T-cell (primary cell): Measurements from ENCODE around the gene EFNA4. TPM values are rescaled to one million over a fixed set of nuclear protein-coding genes. Genes with fewer than 3 reads are reported as not detected.
"Not testable (repeated sequence)": the region's sequence is repeated elsewhere in the genome, so short reads cannot be mapped to it uniquely, and the experiment has no call there.

Source experiments
- ATAC-seq, 4 experiments: fragments of 200-7000 bp in 3 of 4; fragments of 150-1000 bp in 1 of 4; cut with Tn5 transposase; replicated peaks in 1 of 4; 1 replicate in 3 of 4; 2 replicates in 1 of 4; pipeline ENCODE4 v1.10.0; 2021; ENCODE audit warnings: moderate library complexity in 3 of 4, mild to moderate bottlenecking in 2 of 4, moderate number of reproducible peaks in 1 of 4
- CTCF ChIA-PET, 2 donors: fragments of 300-600 bp; sonication (Branson Sonifier 250); formaldehyde crosslinking; loops; one replicate each; lab custom pipeline; 2022; ENCODE audit warnings: antibody characterized with exemption in 2 of 2; lab: Charles Lee
- POLR2A ChIA-PET, 2 donors: fragments of 300-600 bp; sonication (Branson Sonifier 250); formaldehyde crosslinking; loops; one replicate each; lab custom pipeline; 2022; ENCODE audit warnings: antibody characterized with exemption in 2 of 2; lab: Charles Lee
- DNase-seq, 35 experiments: peaks; one replicate each; pipeline versions ENCODE4 v3.0.0 to v3.0.0-alpha.2; 2013 to 2023
- H3K27ac ChIP-seq: one replicate; pipeline ENCODE4 v1.5.1; 2013; ENCODE audit warnings: low read length
- H3K27me3 ChIP-seq, 2 experiments: replicated peaks in 1 of 2; 1 replicate in 1 of 2; 2 replicates in 1 of 2; pipeline versions ENCODE4 v1.6.1 to v1.7.0; 2013; ENCODE audit warnings: low read length in 1 of 2, mixed read lengths in 1 of 2; ENCODE audit not compliant: control insufficient read depth in 2 of 2, insufficient read depth in 2 of 2; ENCODE audit errors: extremely low read depth in 1 of 2
- H3K36me3 ChIP-seq, 2 donors: 1 replicate in 1 of 2; 2 replicates in 1 of 2; pipeline versions ENCODE4 v1.6.1 to v1.7.0; 2013; ENCODE audit warnings: low read length in 1 of 2; ENCODE audit not compliant: control insufficient read depth in 2 of 2, insufficient read depth in 1 of 2; ENCODE audit errors: extremely low read depth in 1 of 2
- H3K4me1 ChIP-seq, 2 experiments: 1 replicate in 1 of 2; 2 replicates in 1 of 2; pipeline versions ENCODE4 v1.6.1 to v1.7.0; 2013; ENCODE audit warnings: low read length in 2 of 2, mixed read lengths in 1 of 2; ENCODE audit not compliant: insufficient read depth in 2 of 2, control insufficient read depth in 1 of 2; ENCODE audit errors: extremely low read depth in 1 of 2
- H3K4me3 ChIP-seq, 2 donors: 1 replicate in 1 of 2; 2 replicates in 1 of 2; pipeline versions ENCODE4 v1.5.1 to v1.7.0; 2013; ENCODE audit warnings: mild to moderate bottlenecking in 2 of 2, low read length in 1 of 2, moderate library complexity in 1 of 2; ENCODE audit not compliant: control insufficient read depth in 1 of 2; ENCODE audit errors: extremely low read depth in 1 of 2
- H3K9me3 ChIP-seq: 2 replicates; pipeline ENCODE4 v1.7.0; 2013
- H3K27ac Mint-ChIP-seq, 2 donors: one replicate each; pipeline ENCODE4 v1.8.0; 2020 to 2021; ENCODE audit warnings: mild to moderate bottlenecking in 2 of 2, mixed read lengths in 2 of 2
- H3K27me3 Mint-ChIP-seq, 2 donors: one replicate each; pipeline ENCODE4 v1.8.0; 2021 to 2022; ENCODE audit warnings: mixed read lengths in 2 of 2
- H3K36me3 Mint-ChIP-seq: one replicate; pipeline ENCODE4 v1.8.0; 2021; ENCODE audit warnings: mixed read lengths
- H3K4me1 Mint-ChIP-seq, 3 donors: one replicate each; pipeline ENCODE4 v1.8.0; 2020 to 2022; ENCODE audit warnings: mixed read lengths in 3 of 3, mild to moderate bottlenecking in 1 of 3
- H3K4me3 Mint-ChIP-seq, 3 donors: one replicate each; pipeline ENCODE4 v1.8.0; 2020 to 2022; ENCODE audit warnings: mild to moderate bottlenecking in 3 of 3, mixed read lengths in 3 of 3, moderate library complexity in 3 of 3
- H3K9me3 Mint-ChIP-seq, 3 donors: one replicate each; pipeline ENCODE4 v1.8.0; 2020 to 2022; ENCODE audit warnings: mixed read lengths in 3 of 3
- WGBS: methylation state at CpG from one replicate; pipeline ENCODE4 v1.1.5; 2013; ENCODE audit warnings: missing lambda C conversion rate; ENCODE audit not compliant: insufficient coverage; 5-methylcytosine and 5-hydroxymethylcytosine counted together
- total RNA-seq, 35 experiments: library from RNA in 6 of 35; stranded (reverse) in 6 of 35; fragments of 120-200 nt in 1 of 35; gene quantifications; one replicate each; pipeline versions ENCODE4 v1.2.1 to v1.2.4 and lab custom pipeline; 2013 to 2026

The EFNA4 gene
- total RNA-seq, 5 donors from 2014 or later (not counting 1 experiment from before 2014, with no cell fraction given): 3.1 to 7.8 (median 6.6) TPM

GRCh38 chr1:155110826-155111225 is 47.3 kb downstream of the EFNA4 start:
- Histone ChIP-seq H3K36me3 (no peaks in the 10 kb centered on the region), H3K27ac (no peak overlapping the region), H3K9me3 (no peaks in the 10 kb centered on the region), H3K27me3 (peaks cover 0 to 19% of the 10 kb centered on the region in 2 experiments), H3K4me1 (no peaks in the 10 kb centered on the region), H3K4me3 (no peak overlapping the region)
- Mint-ChIP-seq H3K9me3 (no peaks in the 10 kb centered on the region), H3K4me1 (peaks cover 0 to 7% (median 0%) of the 10 kb centered on the region in 3 donors), H3K36me3 (no peaks in the 10 kb centered on the region), H3K27ac (no peak overlapping the region), H3K4me3 (no peak overlapping the region), H3K27me3 (peaks cover 0 to 7% of the 10 kb centered on the region in 2 donors)
- no peak for DNase-seq
- POLR2A ChIA-PET: no interaction called here
- CTCF ChIA-PET: no interaction called here
- ATAC-seq: no peak
- WGBS: 13% methylated on average over 5 of the region's 8 CpGs

- ChIA-PET CTCF (no interaction called here), POLR2A (no interaction called here)
- no peak overlapping the region for H3K27ac Mint-ChIP-seq
- 100% methylated on average over 2 of the region's 5 CpGs for WGBS
- Histone ChIP-seq H3K36me3 (no peaks in the 10 kb centered on the region), H3K27ac (no peak overlapping the region), H3K4me1 (no peaks in the 10 kb centered on the region), H3K9me3 (no peaks in the 10 kb centered on the region), H3K4me3 (no peak overlapping the region), H3K27me3 (peaks cover 0 to 29% of the 10 kb centered on the region in 2 experiments)
- peaks cover 0 to 7% (median 0%) of the 10 kb centered on the region in 3 donors for H3K4me1 Mint-ChIP-seq
- H3K9me3 Mint-ChIP-seq: no peaks in the 10 kb centered on the region
- DNase-seq (no peak), ATAC-seq (no peak)
- H3K27me3 Mint-ChIP-seq: peaks cover 0 to 9% of the 10 kb centered on the region in 2 donors
- no peaks in the 10 kb centered on the region for H3K36me3 Mint-ChIP-seq
- H3K4me3 Mint-ChIP-seq: no peak overlapping the region
Observed at GRCh38 chr1:155113450-155113980, 50.0 kb downstream of the EFNA4 start.

GRCh38 chr1:155116113-155116764 is 52.7 kb downstream of the EFNA4 start:
- H3K9me3 ChIP-seq: no peaks in the 10 kb centered on the region
- Mint-ChIP-seq H3K4me3 (no peak overlapping the region), H3K9me3 (no peaks in the 10 kb centered on the region), H3K36me3 (no peaks in the 10 kb centered on the region), H3K27me3 (peaks cover 0 to 9% of the 10 kb centered on the region in 2 donors), H3K4me1 (no peaks in the 10 kb centered on the region), H3K27ac (no peak overlapping the region)
- ATAC-seq (no peak), DNase-seq (no peak)
- H3K4me1 ChIP-seq: no peaks in the 10 kb centered on the region
- CTCF ChIA-PET: interaction anchor here in 1 of 2 donors (0.5 kb wide), 1 partner anchor 721 kb away, joined by 4 read pairs; no protein-coding TSS in a partner anchor
- H3K36me3 ChIP-seq: no peaks in the 10 kb centered on the region
- H3K27ac ChIP-seq: no peak overlapping the region
- peaks cover 0 to 28% of the 10 kb centered on the region in 2 experiments for H3K27me3 ChIP-seq
- POLR2A ChIA-PET: interaction anchor here in 1 of 2 donors (0.5 to 0.6 kb wide), 2 partner anchors 678 to 1206 kb away, joined by 4 read pairs; no protein-coding TSS in a partner anchor
- WGBS: 44% methylated on average over 2 of the region's 5 CpGs
- no peak overlapping the region for H3K4me3 ChIP-seq

GRCh38 chr1:155117610-155118009 is 54.1 kb downstream of the EFNA4 start:
- DNase-seq: no peak
- peaks cover 0 to 9% of the 10 kb centered on the region in 2 donors for H3K27me3 Mint-ChIP-seq
- no peaks in the 10 kb centered on the region for H3K36me3 ChIP-seq
- no peak overlapping the region for H3K27ac Mint-ChIP-seq
- H3K27ac ChIP-seq: no peak overlapping the region
- no peaks in the 10 kb centered on the region for H3K36me3 Mint-ChIP-seq
- H3K9me3 ChIP-seq: no peaks in the 10 kb centered on the region
- ChIA-PET CTCF (interaction anchor here (0.6 to 0.7 kb wide), 4 partner anchors 10 to 58 kb away, joined by 3 to 6 read pairs (median 4); partner anchors contain the start of gene EFNA1 (in 1 of the 2)), POLR2A (interaction anchor here in 1 of 2 donors (0.7 kb wide), 1 partner anchor 53 kb away, joined by 5 read pairs; no protein-coding TSS in a partner anchor)
- 70% methylated on average over 3 of the region's 4 CpGs for WGBS
- H3K4me3 ChIP-seq: no peak overlapping the region
- no peak overlapping the region for H3K4me3 Mint-ChIP-seq
- peaks cover 0 to 20% of the 10 kb centered on the region in 2 experiments for H3K27me3 ChIP-seq
- no peaks in the 10 kb centered on the region for H3K4me1 ChIP-seq
- H3K4me1 Mint-ChIP-seq: no peaks in the 10 kb centered on the region
- ATAC-seq: no peak
- no peaks in the 10 kb centered on the region for H3K9me3 Mint-ChIP-seq

GRCh38 chr1:155118090-155118489 is 54.5 kb downstream of the EFNA4 start:
- H3K36me3 ChIP-seq, H3K4me3 ChIP-seq, H3K27ac ChIP-seq, H3K9me3 Mint-ChIP-seq, H3K4me1 Mint-ChIP-seq, H3K36me3 Mint-ChIP-seq, H3K9me3 ChIP-seq, H3K27me3 Mint-ChIP-seq, H3K4me1 ChIP-seq, CTCF ChIA-PET, H3K4me3 Mint-ChIP-seq, DNase-seq, H3K27ac Mint-ChIP-seq, ATAC-seq: not testable (repeated sequence)
- POLR2A ChIA-PET: interaction anchor here in 1 of 2 donors (0.7 kb wide), 1 partner anchor 52 kb away, joined by 5 read pairs; no protein-coding TSS in a partner anchor
- H3K27me3 ChIP-seq: peaks cover 0 to 17% of the 10 kb centered on the region in 2 experiments
- no CpG with 5 or more reads among the region's 7 CpGs for WGBS
